Activated T-helper 2 cell treated with anti-CD3 and anti-CD28 coated beads, Interferon-gamma antibody, Interleukin-2, Interleukin-4, amounts not matched to agents 10 μg/mL and 5 μg/mL and 100 μg/mL, durations not matched to agents 14 hours and 24 hours and 36 hours (primary cell): ENCODE data around the gene UBFD1. TPM values are rescaled to one million over a fixed set of nuclear protein-coding genes. Genes with fewer than 3 reads are reported as not detected.

Experiments
- DNase-seq: peaks from one replicate; pipeline ENCODE4 v3.0.0; 2021; ENCODE audit warnings: low spot score
- H3K27ac Mint-ChIP-seq: one replicate; pipeline ENCODE4 v1.8.0; 2021; ENCODE audit warnings: mixed read lengths
- H3K27me3 Mint-ChIP-seq: one replicate; pipeline ENCODE4 v1.8.0; 2021; ENCODE audit warnings: low read depth, mixed read lengths
- H3K36me3 Mint-ChIP-seq: one replicate; pipeline ENCODE4 v1.8.0; 2021; ENCODE audit warnings: low read depth, mixed read lengths
- H3K4me1 Mint-ChIP-seq: one replicate; pipeline ENCODE4 v1.8.0; 2021; ENCODE audit warnings: low read depth, mixed read lengths
- H3K4me3 Mint-ChIP-seq: one replicate; pipeline ENCODE4 v1.8.0; 2021; ENCODE audit warnings: low read depth, mild to moderate bottlenecking, moderate library complexity, mixed read lengths
- H3K9me3 Mint-ChIP-seq: one replicate; pipeline ENCODE4 v1.8.0; 2021; ENCODE audit warnings: mixed read lengths
- intact Hi-C: fragments of 100-400 bp; cut with micrococcal nuclease; formaldehyde crosslinking; loops from one replicate; pipeline ENCODE4 v1.15.1; 2023
- total RNA-seq: library from RNA; stranded (reverse); gene quantifications from 2 replicates; pipeline ENCODE4 v1.2.3, GENCODE V29; 2022

The UBFD1 gene
- total RNA-seq, 1 donor from 2014 or later, result 57.7 TPM

DNA sequence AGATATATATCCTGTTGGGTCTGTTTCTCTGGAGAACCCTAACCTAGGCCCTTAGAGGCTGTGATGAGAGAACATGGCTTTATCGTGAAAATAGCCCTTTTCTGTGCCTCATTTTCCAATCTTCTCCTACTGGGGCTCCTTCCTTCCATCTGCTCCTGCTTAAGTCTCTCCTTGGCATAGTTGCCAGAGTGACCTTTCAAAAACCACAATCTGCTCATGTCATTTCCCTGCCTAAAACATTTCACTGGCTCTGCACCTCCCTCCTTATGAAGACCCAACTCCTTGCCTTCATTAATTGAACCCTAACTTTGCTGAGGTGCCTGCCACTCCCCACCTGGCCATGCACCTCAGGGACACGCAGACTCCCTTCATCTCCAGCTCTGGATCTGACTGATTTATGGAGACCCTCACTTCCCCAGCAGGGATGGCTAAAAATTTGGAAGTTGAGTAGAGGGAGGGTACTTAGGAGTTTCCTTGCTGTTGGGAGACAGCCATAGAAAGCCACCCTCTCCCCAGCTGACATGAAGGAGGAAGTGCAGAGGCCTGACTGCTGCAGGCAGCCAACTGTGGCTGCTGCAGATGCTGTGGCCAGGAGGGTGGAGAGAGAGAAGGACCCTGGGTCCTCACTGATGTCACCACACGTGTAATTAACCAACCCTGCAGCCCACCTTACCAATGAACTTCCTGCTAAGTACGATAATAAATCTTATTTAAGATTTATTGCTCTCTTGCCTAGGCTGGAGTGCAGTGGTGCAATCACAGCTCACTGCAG is 41.0 kb upstream of the UBFD1 start:
- Mint-ChIP-seq H3K36me3 (peaks cover 28% of the 10 kb centered on the region), H3K9me3 (no peaks in the 10 kb centered on the region), H3K27me3 (no peaks in the 10 kb centered on the region), H3K27ac (no peak overlapping the region), H3K4me1 (peaks cover 43% of the 10 kb centered on the region), H3K4me3 (peak overlapping the region; percentile 27)
- intact Hi-C loops, result no loop called here
- DNase-seq, result no peak

- Mint-ChIP-seq H3K4me1 (peaks cover 36% of the 10 kb centered on the region), H3K36me3 (peaks cover 41% of the 10 kb centered on the region), H3K27ac (no peak overlapping the region), H3K27me3 (no peaks in the 10 kb centered on the region), H3K9me3 (no peaks in the 10 kb centered on the region), H3K4me3 (no peak overlapping the region)
- intact Hi-C loops, result no loop called here
- DNase-seq, result no peak
Observed at GRCh38 chr16:23518435-23518891, 39.1 kb upstream of the UBFD1 start.

DNA sequence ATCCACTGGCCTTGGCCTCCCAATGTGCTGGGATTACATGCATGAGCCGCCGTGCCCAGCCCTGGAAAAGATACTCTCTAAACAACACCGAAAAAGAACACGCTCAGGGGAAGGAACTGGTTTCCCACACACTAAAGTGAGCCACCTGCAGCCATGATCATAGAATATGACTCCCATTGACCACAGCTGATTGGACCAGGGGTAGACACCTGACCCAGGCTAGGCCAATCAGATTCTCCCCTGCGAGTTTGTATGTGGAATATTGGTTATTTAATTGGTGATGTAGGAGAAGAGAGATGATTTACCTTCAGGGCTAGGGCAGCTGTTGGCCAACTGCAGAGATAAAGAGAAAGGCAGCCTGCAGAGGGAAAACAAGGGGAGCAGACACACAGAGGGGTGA is 38.2 kb upstream of the UBFD1 start:
- DNase-seq, result no peak
- Mint-ChIP-seq H3K27me3 (no peaks in the 10 kb centered on the region), H3K4me1 (peaks cover 31% of the 10 kb centered on the region), H3K9me3 (no peaks in the 10 kb centered on the region), H3K4me3 (no peak overlapping the region), H3K36me3 (peaks cover 48% of the 10 kb centered on the region), H3K27ac (no peak overlapping the region)
- intact Hi-C loops, result no loop called here

GRCh38 chr16:23520500-23520899 is 37.0 kb upstream of the UBFD1 start:
- intact Hi-C loops, result no loop called here
- peaks cover 24% of the 10 kb centered on the region for H3K4me1 Mint-ChIP-seq
- DNase-seq, result no peak
- no peak overlapping the region for H3K4me3 Mint-ChIP-seq
- H3K27ac Mint-ChIP-seq, result no peak overlapping the region
- H3K9me3 Mint-ChIP-seq, result no peaks in the 10 kb centered on the region
- no peaks in the 10 kb centered on the region for H3K27me3 Mint-ChIP-seq
- peaks cover 58% of the 10 kb centered on the region for H3K36me3 Mint-ChIP-seq

DNA sequence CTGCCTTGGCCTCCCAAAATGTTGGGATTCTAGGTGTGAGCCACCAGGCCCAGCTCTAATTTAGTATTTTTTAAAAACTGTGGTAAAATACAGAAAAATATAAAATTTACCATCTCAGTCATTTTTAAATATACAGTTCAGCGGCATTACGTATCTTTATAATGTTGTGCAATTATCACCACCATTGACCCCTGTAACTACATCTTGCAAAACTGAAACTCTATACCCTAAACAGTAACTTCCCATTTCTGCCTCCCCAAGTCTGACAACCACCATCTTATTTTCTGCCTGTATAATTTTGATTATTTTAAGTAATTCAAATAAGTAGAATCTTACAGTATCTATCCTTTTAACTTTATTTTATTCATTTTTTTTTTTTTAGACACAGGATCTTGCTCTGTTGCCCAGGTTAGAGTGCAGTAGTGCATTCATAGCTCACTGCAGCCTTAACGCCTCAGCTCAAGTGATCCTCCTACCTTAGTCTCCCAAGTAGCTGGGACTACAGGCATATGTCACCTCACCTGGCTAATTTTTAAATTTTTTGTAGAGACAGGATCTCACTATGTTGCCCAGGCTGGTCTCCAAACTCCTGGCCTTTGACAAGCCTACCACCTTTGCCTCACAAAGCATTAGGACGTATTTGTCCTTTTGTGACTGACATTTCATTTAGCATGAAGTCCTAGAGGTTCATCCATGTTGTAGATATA is 36.3 kb upstream of the UBFD1 start:
- Mint-ChIP-seq H3K4me1 (peaks cover 20% of the 10 kb centered on the region), H3K9me3 (no peaks in the 10 kb centered on the region), H3K27me3 (no peaks in the 10 kb centered on the region), H3K27ac (no peak overlapping the region), H3K4me3 (no peak overlapping the region), H3K36me3 (peaks cover 58% of the 10 kb centered on the region)
- no peak for DNase-seq
- intact Hi-C loops, result no loop called here

- Mint-ChIP-seq H3K36me3 (peaks cover 52% of the 10 kb centered on the region), H3K4me3 (no peak overlapping the region)
- intact Hi-C loops, result no loop called here
Observed at GRCh38 chr16:23521965-23522364, 35.6 kb upstream of the UBFD1 start.

GRCh38 chr16:23523321-23523720 is 34.2 kb upstream of the UBFD1 start:
- Mint-ChIP-seq H3K9me3 (no peaks in the 10 kb centered on the region), H3K27me3 (no peaks in the 10 kb centered on the region), H3K4me1 (peaks cover 9% of the 10 kb centered on the region), H3K4me3 (no peak overlapping the region), H3K27ac (no peak overlapping the region), H3K36me3 (peaks cover 59% of the 10 kb centered on the region)
- no peak for DNase-seq
- intact Hi-C loops, result no loop called here

More at GRCh38 chr16:23521965-23522364, 35.6 kb upstream of the UBFD1 start:
- Mint-ChIP-seq H3K27ac (no peak overlapping the region), H3K4me1 (peaks cover 14% of the 10 kb centered on the region), H3K27me3 (no peaks in the 10 kb centered on the region), H3K9me3 (no peaks in the 10 kb centered on the region)
- DNase-seq, result no peak

GRCh38 chr16:23523876-23524385 is 33.6 kb upstream of the UBFD1 start:
- no peak for DNase-seq
- intact Hi-C loops, result no loop called here
- Mint-ChIP-seq H3K27ac (no peak overlapping the region), H3K36me3 (peaks cover 55% of the 10 kb centered on the region), H3K4me1 (peaks cover 5% of the 10 kb centered on the region), H3K9me3 (no peaks in the 10 kb centered on the region), H3K4me3 (no peak overlapping the region), H3K27me3 (no peaks in the 10 kb centered on the region)

- H3K4me3 Mint-ChIP-seq, result no peak overlapping the region
- no peaks in the 10 kb centered on the region for H3K4me1 Mint-ChIP-seq
- H3K36me3 Mint-ChIP-seq, result peaks cover 52% of the 10 kb centered on the region
- DNase-seq, result no peak
- H3K27ac Mint-ChIP-seq, result no peak overlapping the region
- intact Hi-C loops, result no loop called here
- no peaks in the 10 kb centered on the region for H3K27me3 Mint-ChIP-seq
- no peaks in the 10 kb centered on the region for H3K9me3 Mint-ChIP-seq
Observed at GRCh38 chr16:23524886-23525285, 32.6 kb upstream of the UBFD1 start.

GRCh38 chr16:23527961-23528643 is 29.4 kb upstream of the UBFD1 start:
- no peak overlapping the region for H3K27ac Mint-ChIP-seq
- no peaks in the 10 kb centered on the region for H3K4me1 Mint-ChIP-seq
- no peaks in the 10 kb centered on the region for H3K27me3 Mint-ChIP-seq
- intact Hi-C loops, result no loop called here
- no peaks in the 10 kb centered on the region for H3K9me3 Mint-ChIP-seq
- DNase-seq, result no peak
- H3K36me3 Mint-ChIP-seq, result peaks cover 47% of the 10 kb centered on the region
- H3K4me3 Mint-ChIP-seq, result no peak overlapping the region

- H3K9me3 Mint-ChIP-seq, result no peaks in the 10 kb centered on the region
- H3K27me3 Mint-ChIP-seq, result no peaks in the 10 kb centered on the region
- H3K4me3 Mint-ChIP-seq, result no peak overlapping the region
- H3K4me1 Mint-ChIP-seq, result no peaks in the 10 kb centered on the region
- intact Hi-C loops, result no loop called here
- no peak for DNase-seq
- H3K36me3 Mint-ChIP-seq, result peaks cover 47% of the 10 kb centered on the region
- H3K27ac Mint-ChIP-seq, result no peak overlapping the region
Observed at GRCh38 chr16:23528644-23529310, 28.8 kb upstream of the UBFD1 start.

DNA sequence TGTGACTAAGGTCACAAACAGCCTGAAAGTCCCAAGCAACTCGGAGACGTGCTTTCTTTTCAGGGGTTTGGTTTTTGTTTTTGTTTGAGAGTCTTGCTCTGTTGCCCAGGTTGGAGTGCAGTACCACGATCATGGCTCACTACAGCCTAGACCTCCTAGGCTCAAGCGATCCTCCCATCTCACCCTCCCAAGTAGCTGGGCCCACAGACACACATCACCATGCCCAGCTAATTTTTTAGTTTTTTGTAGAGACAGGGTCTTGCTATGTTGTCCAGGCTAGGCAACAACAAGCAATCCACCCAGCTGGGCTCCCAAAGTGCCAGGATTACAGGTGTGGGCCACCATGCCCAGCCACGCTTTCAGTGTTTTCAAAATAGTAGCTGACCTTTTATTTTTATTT is 27.5 kb upstream of the UBFD1 start:
- intact Hi-C loops, result no loop called here
- H3K4me1 Mint-ChIP-seq, result no peaks in the 10 kb centered on the region
- peaks cover 43% of the 10 kb centered on the region for H3K36me3 Mint-ChIP-seq
- H3K27me3 Mint-ChIP-seq, result no peaks in the 10 kb centered on the region
- no peaks in the 10 kb centered on the region for H3K9me3 Mint-ChIP-seq
- H3K4me3 Mint-ChIP-seq, result no peak overlapping the region
- H3K27ac Mint-ChIP-seq, result no peak overlapping the region
- DNase-seq, result no peak
